ENCODE measurements around the gene SLC37A3. TPM values are rescaled to one million over a fixed set of nuclear protein-coding genes. Genes with fewer than 3 reads are reported as not detected.

Gene SLC37A3
- total and polyA plus RNA-seq, 2 donors (not counting 3 experiments of a cell fraction or from before 2014, with no cell fraction given), result 32.7 to 59.7 TPM

GRCh38 chr7:140391634-140392033, 6.7 kb downstream of the SLC37A3 start:
- no TSS peak for BruUV-seq (replicated peaks)
- ChIA-PET POLR2A (no interaction called here), CTCF (no interaction called here)
- H3K4me3 ChIP-seq (replicated peaks in 1 of 3; ENCODE audit: insufficient read depth in 1 of 3, low read depth in 1 of 3, low read length in 3 of 3), result no peak overlapping the region
- no peak overlapping the region for H3K27ac ChIP-seq (ENCODE audit: insufficient read depth, low read depth, low read length)
- no peak overlapping the region for H3K9ac ChIP-seq (replicated peaks; ENCODE audit: extremely low read depth, insufficient read depth, low read length)
- H3K9me1 ChIP-seq (replicated peaks; ENCODE audit: control insufficient read depth, extremely low read depth, insufficient read depth, low read length), result no peaks in the 10 kb centered on the region
- no peak overlapping the region for H3K4me2 ChIP-seq (ENCODE audit: insufficient read depth, low read length)
- TF ChIP-seq MYC (IDR thresholded peaks at IDR 0.05; ENCODE audit: low read depth, low read length), result no peak
- TF ChIP-seq MAX (IDR thresholded peaks at IDR 0.05; ENCODE audit: insufficient read depth, insufficient read length), result no peak
- FAIRE-seq (no peak), DNase-seq (ENCODE audit: low read depth, low spot score) (no peak)
- no peaks in the 10 kb centered on the region for H3K9me3 ChIP-seq (replicated peaks; ENCODE audit: control insufficient read depth, insufficient read depth, low read length)
- peaks cover 7% of the 10 kb centered on the region for H3K4me1 ChIP-seq (ENCODE audit: control insufficient read depth, extremely low read depth, insufficient read depth, low read length)
- dilution Hi-C loops (cut with MboI; ENCODE audit: extremely low pct_ligation_motif_present, low sequenced_read_pairs), result no loop called here
- H3K79me2 ChIP-seq (ENCODE audit: control insufficient read depth, insufficient read depth, low read length), result peaks cover 60% of the 10 kb centered on the region
- H3K27me3 ChIP-seq (ENCODE audit: control insufficient read depth in 2 of 2, insufficient read depth in 2 of 2, low read length in 2 of 2), result no peaks in the 10 kb centered on the region
- peaks cover 5% of the 10 kb centered on the region for H4K20me1 ChIP-seq (replicated peaks; ENCODE audit: control insufficient read depth, extremely low read depth, insufficient read depth, low read length)
- intact Hi-C loops (cut with micrococcal nuclease), result no loop called here
- H2AFZ ChIP-seq (ENCODE audit: low read depth, low read length), result no peak overlapping the region
- no peaks in the 10 kb centered on the region for H3K36me3 ChIP-seq (ENCODE audit: control insufficient read depth in 2 of 2, extremely low read depth in 1 of 2, insufficient read depth in 2 of 2, low read length in 2 of 2)

GRCh38 chr7:140390466-140391190, 7.7 kb downstream of the SLC37A3 start:
- Histone ChIP-seq H3K9ac (replicated peaks; ENCODE audit: extremely low read depth, insufficient read depth, low read length) (no peak overlapping the region), H3K36me3 (ENCODE audit: control insufficient read depth in 2 of 2, extremely low read depth in 1 of 2, insufficient read depth in 2 of 2, low read length in 2 of 2) (no peaks in the 10 kb centered on the region), H3K27me3 (ENCODE audit: control insufficient read depth in 2 of 2, insufficient read depth in 2 of 2, low read length in 2 of 2) (no peaks in the 10 kb centered on the region), H3K79me2 (ENCODE audit: control insufficient read depth, insufficient read depth, low read length) (peaks cover 61% of the 10 kb centered on the region), H3K9me1 (replicated peaks; ENCODE audit: control insufficient read depth, extremely low read depth, insufficient read depth, low read length) (no peaks in the 10 kb centered on the region), H2AFZ (ENCODE audit: low read depth, low read length) (no peak overlapping the region), H3K4me3 (replicated peaks in 1 of 3; ENCODE audit: insufficient read depth in 1 of 3, low read depth in 1 of 3, low read length in 3 of 3) (no peak overlapping the region), H3K9me3 (replicated peaks; ENCODE audit: control insufficient read depth, insufficient read depth, low read length) (no peaks in the 10 kb centered on the region), H4K20me1 (replicated peaks; ENCODE audit: control insufficient read depth, extremely low read depth, insufficient read depth, low read length) (peaks cover 2% of the 10 kb centered on the region), H3K4me2 (ENCODE audit: insufficient read depth, low read length) (no peak overlapping the region), H3K4me1 (ENCODE audit: control insufficient read depth, extremely low read depth, insufficient read depth, low read length) (no peaks in the 10 kb centered on the region), H3K27ac (ENCODE audit: insufficient read depth, low read depth, low read length) (no peak overlapping the region)
- TF ChIP-seq MAX (IDR thresholded peaks at IDR 0.05; ENCODE audit: insufficient read depth, insufficient read length) (no peak), EZH2 (IDR thresholded peaks at IDR 0.05; ENCODE audit: borderline replicate concordance, low read depth, low read length, severe bottlenecking) (no peak), GATA2 (IDR thresholded peaks at IDR 0.05; ENCODE audit: insufficient read depth, insufficient read length, low read depth, low read length) (no peak), POLR2AphosphoS5 (IDR thresholded peaks at IDR 0.05; ENCODE audit: insufficient read depth, low read depth, low read length) (no peak), FOS (IDR thresholded peaks at IDR 0.05; ENCODE audit: borderline replicate concordance, insufficient read depth, low read length) (no peak), MYC (IDR thresholded peaks at IDR 0.05; ENCODE audit: low read depth, low read length) (no peak), JUN (IDR thresholded peaks at IDR 0.05; ENCODE audit: borderline replicate concordance, insufficient read depth, insufficient read length, low read depth) (no peak), POLR2A (IDR thresholded peaks at IDR 0.05; ENCODE audit: low read depth, low read length) (no peak), CTCF (IDR thresholded peaks at IDR 0.05; ENCODE audit: extremely low read depth in 1 of 2, insufficient read depth in 1 of 2, low read depth in 1 of 2, low read length in 2 of 2) (no peak)
- no peak for FAIRE-seq
- ChIA-PET POLR2A (no interaction called here), CTCF (no interaction called here)
- dilution Hi-C loops (cut with MboI; ENCODE audit: extremely low pct_ligation_motif_present, low sequenced_read_pairs) (no loop called here), intact Hi-C loops (cut with micrococcal nuclease) (no loop called here)
- BruUV-seq (replicated peaks), result no TSS peak
- DNase-seq (ENCODE audit: low read depth, low spot score), result no peak
